Measurements from ENCODE around the gene ADGRB3. TPM values are rescaled to one million over a fixed set of nuclear protein-coding genes. Genes with fewer than 3 reads are reported as not detected.

The ADGRB3 gene
- total and polyA plus RNA-seq, 2 donors (not counting 3 experiments of a cell fraction or from before 2014, with no cell fraction given): not detected

DNA sequence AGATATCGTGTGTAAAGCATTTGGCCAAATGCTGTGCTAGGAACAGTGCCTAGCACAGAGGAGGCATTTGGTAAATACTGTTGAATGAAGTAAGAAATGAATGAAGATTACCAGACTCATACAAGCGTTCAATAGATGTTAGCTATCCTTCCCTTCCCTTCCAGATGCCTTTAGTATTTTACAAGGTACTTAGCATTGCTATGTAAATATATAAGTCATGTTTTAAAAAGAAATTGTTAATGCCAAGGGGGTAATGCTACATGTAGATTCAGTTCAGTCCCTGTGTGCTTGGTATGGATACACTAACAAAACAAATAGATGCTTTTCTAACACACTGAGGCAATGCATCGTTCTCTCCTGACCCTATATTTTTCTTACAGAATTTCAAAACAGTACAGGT lies 407.2 kb downstream of the ADGRB3 start:
- H3K36me3 ChIP-seq (ENCODE audit: control insufficient read depth in 2 of 2, extremely low read depth in 1 of 2, insufficient read depth in 2 of 2, low read length in 2 of 2): no peaks in the 10 kb centered on the region
- no TSS peak for BruUV-seq (replicated peaks)
- dilution Hi-C loops (cut with MboI; ENCODE audit: extremely low pct_ligation_motif_present, low sequenced_read_pairs): no loop called here
- no peak overlapping the region for H2AFZ ChIP-seq (ENCODE audit: low read depth, low read length)
- H3K4me3 ChIP-seq (replicated peaks in 1 of 3; ENCODE audit: insufficient read depth in 1 of 3, low read depth in 1 of 3, low read length in 3 of 3): no peak overlapping the region
- no peaks in the 10 kb centered on the region for H3K9me3 ChIP-seq (replicated peaks; ENCODE audit: control insufficient read depth, insufficient read depth, low read length)
- no peaks in the 10 kb centered on the region for H4K20me1 ChIP-seq (replicated peaks; ENCODE audit: control insufficient read depth, extremely low read depth, insufficient read depth, low read length)
- DNase-seq (ENCODE audit: low read depth, low spot score) (no peak), FAIRE-seq (no peak)
- H3K9ac ChIP-seq (replicated peaks; ENCODE audit: extremely low read depth, insufficient read depth, low read length): no peak overlapping the region
- no peaks in the 10 kb centered on the region for H3K4me1 ChIP-seq (ENCODE audit: control insufficient read depth, extremely low read depth, insufficient read depth, low read length)
- TF ChIP-seq EZH2 (IDR thresholded peaks at IDR 0.05; ENCODE audit: borderline replicate concordance, low read depth, low read length, severe bottlenecking): no peak
- TF ChIP-seq, protein P1, sequence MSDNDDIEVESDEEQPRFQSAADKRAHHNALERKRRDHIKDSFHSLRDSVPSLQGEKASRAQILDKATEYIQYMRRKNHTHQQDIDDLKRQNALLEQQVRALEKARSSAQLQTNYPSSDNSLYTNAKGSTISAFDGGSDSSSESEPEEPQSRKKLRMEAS (IDR thresholded peaks at IDR 0.05; ENCODE audit: insufficient read depth, insufficient read length): no peak
- TF ChIP-seq MYC (IDR thresholded peaks at IDR 0.05; ENCODE audit: low read depth, low read length): no peak
- TF ChIP-seq FOS (IDR thresholded peaks at IDR 0.05; ENCODE audit: borderline replicate concordance, insufficient read depth, low read length): no peak
- no peak for TF ChIP-seq JUN (IDR thresholded peaks at IDR 0.05; ENCODE audit: borderline replicate concordance, insufficient read depth, insufficient read length, low read depth)
- TF ChIP-seq, protein P2, sequence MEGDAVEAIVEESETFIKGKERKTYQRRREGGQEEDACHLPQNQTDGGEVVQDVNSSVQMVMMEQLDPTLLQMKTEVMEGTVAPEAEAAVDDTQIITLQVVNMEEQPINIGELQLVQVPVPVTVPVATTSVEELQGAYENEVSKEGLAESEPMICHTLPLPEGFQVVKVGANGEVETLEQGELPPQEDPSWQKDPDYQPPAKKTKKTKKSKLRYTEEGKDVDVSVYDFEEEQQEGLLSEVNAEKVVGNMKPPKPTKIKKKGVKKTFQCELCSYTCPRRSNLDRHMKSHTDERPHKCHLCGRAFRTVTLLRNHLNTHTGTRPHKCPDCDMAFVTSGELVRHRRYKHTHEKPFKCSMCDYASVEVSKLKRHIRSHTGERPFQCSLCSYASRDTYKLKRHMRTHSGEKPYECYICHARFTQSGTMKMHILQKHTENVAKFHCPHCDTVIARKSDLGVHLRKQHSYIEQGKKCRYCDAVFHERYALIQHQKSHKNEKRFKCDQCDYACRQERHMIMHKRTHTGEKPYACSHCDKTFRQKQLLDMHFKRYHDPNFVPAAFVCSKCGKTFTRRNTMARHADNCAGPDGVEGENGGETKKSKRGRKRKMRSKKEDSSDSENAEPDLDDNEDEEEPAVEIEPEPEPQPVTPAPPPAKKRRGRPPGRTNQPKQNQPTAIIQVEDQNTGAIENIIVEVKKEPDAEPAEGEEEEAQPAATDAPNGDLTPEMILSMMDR (IDR thresholded peaks at IDR 0.05; ENCODE audit: extremely low read depth in 1 of 2, insufficient read depth in 1 of 2, low read depth in 1 of 2, low read length in 2 of 2): no peak
- CTCF ChIA-PET: no interaction called here
- no peaks in the 10 kb centered on the region for H3K9me1 ChIP-seq (replicated peaks; ENCODE audit: control insufficient read depth, extremely low read depth, insufficient read depth, low read length)
- no peak overlapping the region for H3K27ac ChIP-seq (ENCODE audit: insufficient read depth, low read depth, low read length)
- no peaks in the 10 kb centered on the region for H3K79me2 ChIP-seq (ENCODE audit: control insufficient read depth, insufficient read depth, low read length)
- POLR2A ChIA-PET: no interaction called here
- H3K27me3 ChIP-seq (ENCODE audit: control insufficient read depth in 2 of 2, insufficient read depth in 2 of 2, low read length in 2 of 2): no peaks in the 10 kb centered on the region
- intact Hi-C loops (cut with micrococcal nuclease): no loop called here
- H3K4me2 ChIP-seq (ENCODE audit: insufficient read depth, low read length): no peak overlapping the region

DNA sequence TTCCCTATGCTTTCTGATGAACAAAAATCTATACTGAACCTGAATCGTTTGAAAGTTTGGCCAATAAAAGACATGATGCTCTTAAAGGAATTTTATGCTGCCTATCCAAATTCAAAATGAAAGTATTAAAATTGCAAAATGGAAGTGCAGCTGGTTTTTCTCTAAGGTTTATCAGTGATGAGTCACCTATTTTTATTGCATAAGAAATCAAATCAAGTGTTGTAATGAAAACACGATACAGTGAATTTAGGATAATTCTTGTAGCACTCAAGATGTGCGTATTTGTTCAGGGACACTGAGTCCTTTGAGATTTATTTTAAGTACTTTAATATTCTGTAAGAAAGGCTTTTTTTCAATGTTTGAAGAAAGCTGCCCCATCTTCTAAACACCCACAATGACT lies 409.5 kb downstream of the ADGRB3 start:
- POLR2A ChIA-PET: no interaction called here
- no TSS peak for BruUV-seq (replicated peaks)

More for the DNA sequence above, 409.5 kb downstream of the ADGRB3 start:
- intact Hi-C loops (cut with micrococcal nuclease) (no loop called here), dilution Hi-C loops (cut with MboI; ENCODE audit: extremely low pct_ligation_motif_present, low sequenced_read_pairs) (no loop called here)
- H4K20me1 ChIP-seq (replicated peaks; ENCODE audit: control insufficient read depth, extremely low read depth, insufficient read depth, low read length): no peaks in the 10 kb centered on the region
- H3K36me3 ChIP-seq (ENCODE audit: control insufficient read depth in 2 of 2, extremely low read depth in 1 of 2, insufficient read depth in 2 of 2, low read length in 2 of 2): no peaks in the 10 kb centered on the region
- no peak for DNase-seq (ENCODE audit: low read depth, low spot score)
- H2AFZ ChIP-seq (ENCODE audit: low read depth, low read length): no peak overlapping the region
- H3K27ac ChIP-seq (ENCODE audit: insufficient read depth, low read depth, low read length): no peak overlapping the region
- H3K4me1 ChIP-seq (ENCODE audit: control insufficient read depth, extremely low read depth, insufficient read depth, low read length): no peaks in the 10 kb centered on the region
- no peak overlapping the region for H3K4me2 ChIP-seq (ENCODE audit: insufficient read depth, low read length)
- H3K4me3 ChIP-seq (replicated peaks in 1 of 3; ENCODE audit: insufficient read depth in 1 of 3, low read depth in 1 of 3, low read length in 3 of 3): no peak overlapping the region
- no peaks in the 10 kb centered on the region for H3K9me1 ChIP-seq (replicated peaks; ENCODE audit: control insufficient read depth, extremely low read depth, insufficient read depth, low read length)
- no peaks in the 10 kb centered on the region for H3K79me2 ChIP-seq (ENCODE audit: control insufficient read depth, insufficient read depth, low read length)
- H3K9me3 ChIP-seq (replicated peaks; ENCODE audit: control insufficient read depth, insufficient read depth, low read length): no peaks in the 10 kb centered on the region
- CTCF ChIA-PET: no interaction called here
- H3K9ac ChIP-seq (replicated peaks; ENCODE audit: extremely low read depth, insufficient read depth, low read length): no peak overlapping the region
- H3K27me3 ChIP-seq (ENCODE audit: control insufficient read depth in 2 of 2, insufficient read depth in 2 of 2, low read length in 2 of 2): no peaks in the 10 kb centered on the region
- no peak for FAIRE-seq
- TF ChIP-seq EZH2 (IDR thresholded peaks at IDR 0.05; ENCODE audit: borderline replicate concordance, low read depth, low read length, severe bottlenecking): no peak
- TF ChIP-seq MYC (IDR thresholded peaks at IDR 0.05; ENCODE audit: low read depth, low read length): no peak
- TF ChIP-seq, protein P1 (IDR thresholded peaks at IDR 0.05; ENCODE audit: insufficient read depth, insufficient read length): no peak
- TF ChIP-seq POLR2AphosphoS5 (IDR thresholded peaks at IDR 0.05; ENCODE audit: insufficient read depth, low read depth, low read length): no peak
- no peak for TF ChIP-seq POLR2A (IDR thresholded peaks at IDR 0.05; ENCODE audit: low read depth, low read length)
